HEK293 (cell line): ENCODE results near the gene HOXD11.

Source experiments
- CTCF ChIA-PET: fragments of 350-600 bp; formaldehyde crosslinking; extraction: SDS; loops from one replicate; lab custom pipeline; 2021; ENCODE audit warnings: antibody characterized with exemption; lab: Yijun Ruan, JAX
- POLR2A ChIA-PET: fragments of 300-600 bp; formaldehyde crosslinking; extraction: SDS; loops from one replicate; lab custom pipeline; 2020; ENCODE audit warnings: antibody characterized with exemption, inconsistent platforms; lab: Yijun Ruan, JAX
- H3K27ac ChIP-seq: fragments of 200-500 bp; sonication (Bioruptor generic); 2 replicates; pipeline ENCODE4 v1.5.1; 2014; ENCODE audit warnings: low read depth, low read length, control low read depth, inconsistent platforms; ENCODE audit errors: extremely low read depth
- H3K36me3 ChIP-seq, 2 experiments: fragments of 200-500 bp in 1 of 2; sonication (Bioruptor generic) in 1 of 2; 1 replicate in 1 of 2; 2 replicates in 1 of 2; pipeline ENCODE4 v1.5.1; 2014 to 2017; ENCODE audit warnings: inconsistent platforms in 2 of 2, low read length in 2 of 2; ENCODE audit not compliant: control insufficient read depth in 2 of 2, insufficient read depth in 1 of 2
- H3K4me1 ChIP-seq: fragments of 200-500 bp; sonication (Bioruptor generic); 2 replicates; pipeline ENCODE4 v1.5.1; 2014; ENCODE audit warnings: mild to moderate bottlenecking, low read length, inconsistent platforms; ENCODE audit not compliant: control insufficient read depth, insufficient read depth
- H3K4me3 ChIP-seq: 2 replicates; pipeline ENCODE4 v1.5.1; 2011; ENCODE audit warnings: low read depth, mild to moderate bottlenecking, control low read depth, low read length, moderate library complexity
- H3K9me3 ChIP-seq: fragments of 200-500 bp; sonication (Bioruptor generic); 2 replicates; pipeline ENCODE4 v1.5.1; 2014; ENCODE audit warnings: low read depth, low read length, inconsistent platforms; ENCODE audit not compliant: control insufficient read depth, insufficient read depth
- GLI4 ChIP-seq: fragments of 450-650 bp; formaldehyde crosslinking; IDR thresholded peaks from 2 replicates; pipeline ENCODE4 v1.5.1; 2016; ENCODE audit warnings: missing biosample characterization, missing genetic modification characterization
- KLF16 ChIP-seq: fragments of 450-650 bp; formaldehyde crosslinking; IDR thresholded peaks from 2 replicates; pipeline ENCODE4 v1.5.1; 2017; ENCODE audit warnings: missing biosample characterization, missing genetic modification characterization
- OSR2 ChIP-seq: fragments of 450-650 bp; formaldehyde crosslinking; IDR thresholded peaks from 2 replicates; pipeline ENCODE4 v1.5.1; 2016; ENCODE audit warnings: missing biosample characterization, missing genetic modification characterization
- REPIN1 ChIP-seq: fragments of 450-650 bp; formaldehyde crosslinking; IDR thresholded peaks from 2 replicates; pipeline ENCODE4 v1.5.1; 2017; ENCODE audit warnings: missing biosample characterization, missing genetic modification characterization, low read depth
- SP2 ChIP-seq: fragments of 450-650 bp; formaldehyde crosslinking; IDR thresholded peaks from 2 replicates; pipeline ENCODE4 v1.5.1; 2016; ENCODE audit warnings: missing biosample characterization, missing genetic modification characterization
- ZFHX2 ChIP-seq: fragments of 450-650 bp; formaldehyde crosslinking; conservative IDR thresholded peaks from 2 replicates; pipeline ENCODE4 v1.5.1; 2016; ENCODE audit warnings: missing biosample characterization, missing genetic modification characterization
- ZNF280C ChIP-seq: fragments of 450-650 bp; formaldehyde crosslinking; IDR thresholded peaks from 2 replicates; pipeline ENCODE4 v1.5.1; 2016; ENCODE audit warnings: missing biosample characterization, missing genetic modification characterization
- ZNF335 ChIP-seq: fragments of 450-650 bp; formaldehyde crosslinking; conservative IDR thresholded peaks from 2 replicates; pipeline ENCODE4 v1.5.1; 2016; ENCODE audit warnings: missing biosample characterization, missing genetic modification characterization
- ZNF37A ChIP-seq: fragments of 450-650 bp; IDR thresholded peaks from 2 replicates; pipeline ENCODE4 v1.5.1; 2018; ENCODE audit warnings: missing biosample characterization, missing genetic modification characterization
- ZNF398 ChIP-seq: fragments of 450-650 bp; formaldehyde crosslinking; IDR thresholded peaks from 2 replicates; pipeline ENCODE4 v1.5.1; 2017; ENCODE audit warnings: missing biosample characterization, missing genetic modification characterization
- ZNF416 ChIP-seq: fragments of 450-650 bp; formaldehyde crosslinking; IDR thresholded peaks from 2 replicates; pipeline ENCODE4 v1.5.1; 2016; ENCODE audit warnings: missing biosample characterization, missing genetic modification characterization
- ZNF518A ChIP-seq: fragments of 450-650 bp; formaldehyde crosslinking; conservative IDR thresholded peaks from 2 replicates; pipeline ENCODE4 v1.5.1; 2016; ENCODE audit warnings: low read depth, missing biosample characterization, missing genetic modification characterization
- ZNF558 ChIP-seq: fragments of 450-650 bp; formaldehyde crosslinking; IDR thresholded peaks from 2 replicates; pipeline ENCODE4 v1.5.1; 2016; ENCODE audit warnings: missing biosample characterization, missing genetic modification characterization
- ZNF571 ChIP-seq: fragments of 450-650 bp; formaldehyde crosslinking; IDR thresholded peaks from 2 replicates; pipeline ENCODE4 v1.5.0; 2017; ENCODE audit warnings: missing biosample characterization, missing genetic modification characterization
- ZSCAN30 ChIP-seq: fragments of 450-650 bp; IDR thresholded peaks from 2 replicates; pipeline ENCODE4 v1.5.1; 2018; ENCODE audit warnings: missing biosample characterization, mild to moderate bottlenecking, missing genetic modification characterization, moderate library complexity
- TF ChIP-seq, protein P1 (sequence below): fragments of 450-650 bp; formaldehyde crosslinking; IDR thresholded peaks from 2 replicates; pipeline ENCODE4 v1.5.1; 2016; ENCODE audit warnings: missing biosample characterization, missing genetic modification characterization
- TF ChIP-seq, protein P2 (sequence below): fragments of 450-650 bp; formaldehyde crosslinking; IDR thresholded peaks from 2 replicates; pipeline ENCODE4 v1.5.1; 2017; ENCODE audit warnings: missing biosample characterization, missing genetic modification characterization
- TF ChIP-seq, protein P3 (sequence below): fragments of 450-650 bp; formaldehyde crosslinking; IDR thresholded peaks from 2 replicates; pipeline ENCODE4 v1.5.1; 2016; ENCODE audit warnings: missing biosample characterization, missing genetic modification characterization

The HOXD11 gene

DNA sequence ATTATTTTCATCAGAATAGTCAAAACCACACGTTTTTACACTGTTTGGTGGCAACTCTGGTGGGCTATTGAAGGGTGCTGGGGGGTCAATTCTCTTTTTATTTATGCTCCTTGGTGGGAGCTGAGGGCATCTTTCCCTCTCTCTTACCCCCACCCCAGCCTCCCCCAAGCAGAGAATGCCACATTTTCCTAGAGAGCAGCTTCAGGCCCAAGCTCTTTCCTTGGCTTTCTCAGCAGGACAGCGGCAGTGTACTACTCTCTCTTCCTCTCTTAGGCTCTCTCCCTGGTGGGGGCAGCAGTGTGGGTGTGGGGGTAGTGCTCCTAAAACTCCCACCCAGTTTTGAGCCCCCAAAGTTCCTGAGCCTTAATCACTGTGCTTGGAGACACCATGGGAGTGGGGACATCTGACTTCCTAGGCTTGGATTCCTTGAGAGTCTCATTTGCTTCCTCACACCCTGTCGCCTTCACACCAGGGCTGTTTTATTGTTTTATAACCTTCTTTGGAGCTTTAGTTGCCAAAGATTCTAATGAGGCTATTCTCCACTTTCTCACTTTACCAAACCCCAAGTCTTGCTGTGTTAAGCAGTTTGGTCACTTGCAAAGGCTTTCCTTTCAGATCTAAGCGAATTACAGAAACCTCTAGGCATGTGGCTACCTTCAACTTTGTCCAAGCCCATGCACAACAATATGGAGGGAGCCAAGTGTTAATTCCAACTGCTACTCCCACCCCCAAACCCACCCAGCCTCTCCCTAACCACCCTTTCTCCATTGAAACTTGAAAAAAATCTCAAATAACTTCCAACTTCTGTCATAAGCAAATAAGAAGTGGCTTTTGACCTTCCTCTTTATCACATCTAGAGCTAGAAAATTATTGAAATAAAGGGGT, 38.2 kb downstream of the HOXD11 start:
- Histone ChIP-seq H3K36me3 (peaks cover 0 to 13% of the 10 kb centered on the region in 2 experiments; a peak in 1 of 3 replicates), H3K9me3 (no peaks in the 10 kb centered on the region), H3K4me3 (no peak overlapping the region), H3K4me1 (peaks cover 15% of the 10 kb centered on the region), H3K27ac (peak overlapping the region; percentile 37; the same call in 1 of the 2 replicates)
- TF ChIP-seq, protein P1, sequence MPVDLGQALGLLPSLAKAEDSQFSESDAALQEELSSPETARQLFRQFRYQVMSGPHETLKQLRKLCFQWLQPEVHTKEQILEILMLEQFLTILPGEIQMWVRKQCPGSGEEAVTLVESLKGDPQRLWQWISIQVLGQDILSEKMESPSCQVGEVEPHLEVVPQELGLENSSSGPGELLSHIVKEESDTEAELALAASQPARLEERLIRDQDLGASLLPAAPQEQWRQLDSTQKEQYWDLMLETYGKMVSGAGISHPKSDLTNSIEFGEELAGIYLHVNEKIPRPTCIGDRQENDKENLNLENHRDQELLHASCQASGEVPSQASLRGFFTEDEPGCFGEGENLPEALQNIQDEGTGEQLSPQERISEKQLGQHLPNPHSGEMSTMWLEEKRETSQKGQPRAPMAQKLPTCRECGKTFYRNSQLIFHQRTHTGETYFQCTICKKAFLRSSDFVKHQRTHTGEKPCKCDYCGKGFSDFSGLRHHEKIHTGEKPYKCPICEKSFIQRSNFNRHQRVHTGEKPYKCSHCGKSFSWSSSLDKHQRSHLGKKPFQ (tag by site-specific recombination) = peak; percentile 92
- 0 out of 2 replicates have a peak, but pooled peaks have one; percentile 5 for TF ChIP-seq KLF16 (tag by site-specific recombination)
- peak; percentile 54 for TF ChIP-seq ZFHX2 (tag by site-specific recombination)
- TF ChIP-seq ZNF335 = no peak
- no peak for TF ChIP-seq GLI4 (tag by site-specific recombination)
- TF ChIP-seq, protein P2, sequence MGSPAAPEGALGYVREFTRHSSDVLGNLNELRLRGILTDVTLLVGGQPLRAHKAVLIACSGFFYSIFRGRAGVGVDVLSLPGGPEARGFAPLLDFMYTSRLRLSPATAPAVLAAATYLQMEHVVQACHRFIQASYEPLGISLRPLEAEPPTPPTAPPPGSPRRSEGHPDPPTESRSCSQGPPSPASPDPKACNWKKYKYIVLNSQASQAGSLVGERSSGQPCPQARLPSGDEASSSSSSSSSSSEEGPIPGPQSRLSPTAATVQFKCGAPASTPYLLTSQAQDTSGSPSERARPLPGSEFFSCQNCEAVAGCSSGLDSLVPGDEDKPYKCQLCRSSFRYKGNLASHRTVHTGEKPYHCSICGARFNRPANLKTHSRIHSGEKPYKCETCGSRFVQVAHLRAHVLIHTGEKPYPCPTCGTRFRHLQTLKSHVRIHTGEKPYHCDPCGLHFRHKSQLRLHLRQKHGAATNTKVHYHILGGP (tag by site-specific recombination) = peak; percentile 91
- peak; percentile 42; the same call in 1 of the 2 replicates for TF ChIP-seq ZNF398 (tag by site-specific recombination)
- CTCF ChIA-PET = interaction anchor here (0.5 to 7.5 kb wide), 10 partner anchors 18 to 671 kb away, joined by 3 to 104 read pairs (median 4); no protein-coding TSS in a partner anchor
- POLR2A ChIA-PET = no interaction called here

GRCh38 chr2:176146101-176146500, 39.0 kb downstream of the HOXD11 start:
- POLR2A ChIA-PET = no interaction called here
- CTCF ChIA-PET = interaction anchor here (0.6 to 1.4 kb wide), 3 partner anchors 19 to 670 kb away, joined by 3 to 4 read pairs (median 3); no protein-coding TSS in a partner anchor
- Histone ChIP-seq H3K36me3 (peaks cover 0 to 17% of the 10 kb centered on the region in 2 experiments; a peak in 1 of 3 replicates), H3K4me1 (peaks cover 15% of the 10 kb centered on the region), H3K27ac (peak overlapping the region; percentile 37; the same call in 1 of the 2 replicates), H3K9me3 (no peaks in the 10 kb centered on the region), H3K4me3 (no peak overlapping the region)
- TF ChIP-seq REPIN1 (tag by site-specific recombination) (no peak), ZNF280C (no peak), OSR2 (0 out of 2 replicates have a peak, but pooled peaks have one; percentile 47), ZNF416 (tag by site-specific recombination) (no peak), ZNF37A (no peak), ZNF518A (tag by site-specific recombination) (no peak), ZSCAN30 (peak; percentile 53; the same call in 1 of the 2 replicates), ZNF558 (tag by site-specific recombination) (no peak), SP2 (0 out of 2 replicates have a peak, but pooled peaks have one; percentile 9), ZNF571 (no peak)
- TF ChIP-seq, protein P3, sequence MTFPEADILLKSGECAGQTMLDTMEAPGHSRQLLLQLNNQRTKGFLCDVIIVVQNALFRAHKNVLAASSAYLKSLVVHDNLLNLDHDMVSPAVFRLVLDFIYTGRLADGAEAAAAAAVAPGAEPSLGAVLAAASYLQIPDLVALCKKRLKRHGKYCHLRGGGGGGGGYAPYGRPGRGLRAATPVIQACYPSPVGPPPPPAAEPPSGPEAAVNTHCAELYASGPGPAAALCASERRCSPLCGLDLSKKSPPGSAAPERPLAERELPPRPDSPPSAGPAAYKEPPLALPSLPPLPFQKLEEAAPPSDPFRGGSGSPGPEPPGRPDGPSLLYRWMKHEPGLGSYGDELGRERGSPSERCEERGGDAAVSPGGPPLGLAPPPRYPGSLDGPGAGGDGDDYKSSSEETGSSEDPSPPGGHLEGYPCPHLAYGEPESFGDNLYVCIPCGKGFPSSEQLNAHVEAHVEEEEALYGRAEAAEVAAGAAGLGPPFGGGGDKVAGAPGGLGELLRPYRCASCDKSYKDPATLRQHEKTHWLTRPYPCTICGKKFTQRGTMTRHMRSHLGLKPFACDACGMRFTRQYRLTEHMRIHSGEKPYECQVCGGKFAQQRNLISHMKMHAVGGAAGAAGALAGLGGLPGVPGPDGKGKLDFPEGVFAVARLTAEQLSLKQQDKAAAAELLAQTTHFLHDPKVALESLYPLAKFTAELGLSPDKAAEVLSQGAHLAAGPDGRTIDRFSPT (tag by site-specific recombination) = no peak
